Small intestine (tissue), 7 donors: Measurements from ENCODE around the gene CCDC154. TPM values are rescaled to one million over a fixed set of nuclear protein-coding genes. Genes with fewer than 3 reads are reported as not detected.

Experiments used
- DNase-seq, 2 donors: peaks; one replicate each; pipeline versions ENCODE4 v3.0.0 to v3.0.0-alpha.2; 2013
- FAIRE-seq: peaks from 2 replicates; lab custom pipeline; 2012; peaks lifted over from hg19 to GRCh38; lab: Jason Lieb, UNC
- H3K27ac ChIP-seq, 3 donors: one replicate each; pipeline ENCODE4 v1.5.1; 2013; ENCODE audit warnings: low read length in 2 of 3, mild to moderate bottlenecking in 2 of 3, control low read depth in 1 of 3, inconsistent platforms in 1 of 3, low read depth in 1 of 3, moderate library complexity in 1 of 3
- H3K27me3 ChIP-seq, 3 donors: one replicate each; pipeline ENCODE4 v1.6.1; 2013; ENCODE audit warnings: low read length in 3 of 3, inconsistent platforms in 1 of 3; ENCODE audit not compliant: control insufficient read depth in 3 of 3, insufficient read depth in 3 of 3
- H3K36me3 ChIP-seq, 3 donors: one replicate each; pipeline ENCODE4 v1.6.1; 2013; ENCODE audit warnings: low read length in 3 of 3, inconsistent platforms in 1 of 3, low read depth in 1 of 3, mild to moderate bottlenecking in 1 of 3, moderate library complexity in 1 of 3; ENCODE audit not compliant: control insufficient read depth in 3 of 3, insufficient read depth in 2 of 3
- H3K4me1 ChIP-seq, 3 donors: one replicate each; pipeline ENCODE4 v1.6.1; 2013; ENCODE audit warnings: low read length in 2 of 3, inconsistent platforms in 1 of 3, low read depth in 1 of 3, mild to moderate bottlenecking in 1 of 3, moderate library complexity in 1 of 3; ENCODE audit not compliant: control insufficient read depth in 3 of 3, insufficient read depth in 2 of 3
- H3K4me3 ChIP-seq, 3 donors: one replicate each; pipeline ENCODE4 v1.5.1; 2013; ENCODE audit warnings: low read length in 3 of 3, control low read depth in 1 of 3, inconsistent platforms in 1 of 3, low read depth in 1 of 3, mild to moderate bottlenecking in 1 of 3, moderate library complexity in 1 of 3
- H3K9me3 ChIP-seq, 2 donors: one replicate each; pipeline ENCODE4 v1.6.1; 2013; ENCODE audit warnings: low read depth in 1 of 2, low read length in 1 of 2; ENCODE audit not compliant: control insufficient read depth in 2 of 2, insufficient read depth in 1 of 2
- WGBS, 3 donors: extraction: QIAGEN DNeasy Blood & Tissue Kit; methylation state at CpG; one replicate each; pipeline ENCODE4 v1.1.7; 2013; 5-methylcytosine and 5-hydroxymethylcytosine counted together
- polyA plus RNA-seq, 4 donors: library from polyadenylated mRNA; stranded (reverse) in 3 of 4; unstranded in 1 of 4; fragments of 200-250 nt in 3 of 4; fragments of 120-200 nt in 1 of 4; gene quantifications; one replicate each; pipeline versions ENCODE4 v1.2.1 to v1.2.3, GENCODE V29; 2013
- donor health status: healthy with polysubstance abuse.
- donor health status: control.
- donor health status: control.
- donor health status: Bipolar disorder and iron deficiency.
- donor health status: healthy.

Gene CCDC154
- polyA plus RNA-seq, 4 donors, result 0.76 to 1.4 (median 1.4) TPM; not detected in 1

GRCh38 chr16:1460602-1461138 lies 16.3 kb upstream of the CCDC154 start:
- Histone ChIP-seq H3K27me3 (no peaks in the 10 kb centered on the region), H3K36me3 (peaks cover 10 to 85% (median 13%) of the 10 kb centered on the region in 3 donors), H3K9me3 (no peaks in the 10 kb centered on the region), H3K4me3 (no peak overlapping the region), H3K4me1 (no peaks in the 10 kb centered on the region), H3K27ac (no peak overlapping the region)
- no peak for FAIRE-seq
- no peak for DNase-seq
- 91 to 92% (median 91%) methylated on average over 25 to 30 of the region's 30 CpGs for whole genome bisulfite sequencing, 3 donors

GRCh38 chr16:1459967-1460366 lies 15.6 kb upstream of the CCDC154 start:
- Histone ChIP-seq H3K27me3 (no peaks in the 10 kb centered on the region), H3K36me3 (peaks cover 11 to 85% (median 19%) of the 10 kb centered on the region in 3 donors), H3K9me3 (no peaks in the 10 kb centered on the region), H3K4me3 (no peak overlapping the region), H3K27ac (no peak overlapping the region), H3K4me1 (no peaks in the 10 kb centered on the region)
- DNase-seq (no peak), FAIRE-seq (no peak)
- 80 to 98% (median 88%) methylated on average over 8 to 10 of the region's 10 CpGs for WGBS, 3 donors

- 75 to 86% (median 82%) methylated on average over 14 of the region's 14 CpGs for WGBS, 3 donors
- Histone ChIP-seq H3K36me3 (peaks cover 14 to 85% (median 22%) of the 10 kb centered on the region in 3 donors), H3K27me3 (no peaks in the 10 kb centered on the region), H3K4me3 (no peak overlapping the region), H3K4me1 (no peaks in the 10 kb centered on the region), H3K27ac (no peak overlapping the region), H3K9me3 (no peaks in the 10 kb centered on the region)
- FAIRE-seq (no peak), DNase-seq (no peak)
Measured at GRCh38 chr16:1458977-1459341, 14.6 kb upstream of the CCDC154 start.

GRCh38 chr16:1458336-1458976 lies 14.1 kb upstream of the CCDC154 start:
- WGBS, 3 donors, result 89 to 95% (median 91%) methylated on average over 26 of the region's 26 CpGs
- no peak overlapping the region for H3K27ac ChIP-seq
- no peaks in the 10 kb centered on the region for H3K4me1 ChIP-seq
- H3K36me3 ChIP-seq, result peaks cover 19 to 86% (median 22%) of the 10 kb centered on the region in 3 donors
- FAIRE-seq (no peak), DNase-seq (no peak)
- no peak overlapping the region for H3K4me3 ChIP-seq
- no peaks in the 10 kb centered on the region for H3K27me3 ChIP-seq
- no peaks in the 10 kb centered on the region for H3K9me3 ChIP-seq

GRCh38 chr16:1457489-1458245 lies 13.3 kb upstream of the CCDC154 start:
- no peak overlapping the region for H3K27ac ChIP-seq
- no peak for FAIRE-seq
- H3K4me3 ChIP-seq, result no peak overlapping the region
- H3K9me3 ChIP-seq, result no peaks in the 10 kb centered on the region
- H3K4me1 ChIP-seq, result no peaks in the 10 kb centered on the region
- 87 to 92% (median 91%) methylated on average over 40 to 42 of the region's 42 CpGs for WGBS, 3 donors
- no peaks in the 10 kb centered on the region for H3K27me3 ChIP-seq
- H3K36me3 ChIP-seq, result peaks cover 19 to 86% (median 22%) of the 10 kb centered on the region in 3 donors
- DNase-seq, result no peak

GRCh38 chr16:1456951-1457350 lies 12.6 kb upstream of the CCDC154 start:
- no peak for FAIRE-seq
- no peak for DNase-seq
- Histone ChIP-seq H3K4me3 (no peak overlapping the region), H3K27me3 (no peaks in the 10 kb centered on the region), H3K4me1 (no peaks in the 10 kb centered on the region), H3K36me3 (peaks cover 22 to 87% (median 25%) of the 10 kb centered on the region in 3 donors), H3K27ac (no peak overlapping the region), H3K9me3 (no peaks in the 10 kb centered on the region)
- 91 to 98% (median 95%) methylated on average over 16 of the region's 16 CpGs for WGBS, 3 donors

- Histone ChIP-seq H3K9me3 (no peaks in the 10 kb centered on the region), H3K4me1 (no peaks in the 10 kb centered on the region), H3K27ac (no peak overlapping the region), H3K36me3 (peaks cover 14 to 89% (median 25%) of the 10 kb centered on the region in 3 donors), H3K27me3 (no peaks in the 10 kb centered on the region), H3K4me3 (no peak overlapping the region)
- no peak for FAIRE-seq
- WGBS, 3 donors, result 91 to 93% (median 91%) methylated on average over 40 to 41 of the region's 41 CpGs
- no peak for DNase-seq
Measured at GRCh38 chr16:1455190-1456171, 11.1 kb upstream of the CCDC154 start.

GRCh38 chr16:1454561-1454960 lies 10.2 kb upstream of the CCDC154 start:
- Histone ChIP-seq H3K36me3 (peaks cover 16 to 90% (median 25%) of the 10 kb centered on the region in 3 donors), H3K27ac (no peak overlapping the region), H3K4me1 (no peaks in the 10 kb centered on the region), H3K27me3 (no peaks in the 10 kb centered on the region), H3K4me3 (no peak overlapping the region), H3K9me3 (no peaks in the 10 kb centered on the region)
- 90 to 93% (median 91%) methylated on average over 17 of the region's 17 CpGs for WGBS, 3 donors
- FAIRE-seq (no peak), DNase-seq (no peak)
